ENCODE measurements around the gene MYH10. TPM values are rescaled to one million over a fixed set of nuclear protein-coding genes. Genes with fewer than 3 reads are reported as not detected.

The MYH10 gene
- total RNA-seq, 1 experiment from 2014 or later, result 74.0 TPM

GRCh38 chr17:8674344-8675305, 44.1 kb upstream of the MYH10 start:
- Histone ChIP-seq H3K4me1 (no peaks in the 10 kb centered on the region), H3K36me3 (ENCODE audit: control insufficient read depth, insufficient read depth, low read length) (no peaks in the 10 kb centered on the region), H3K27me3 (replicated peaks; ENCODE audit: control insufficient read depth, insufficient read depth, low read length) (no peaks in the 10 kb centered on the region), H3K4me3 (ENCODE audit: low read depth, low read length) (no peak overlapping the region), H3K9me3 (no peaks in the 10 kb centered on the region)
- Mint-ChIP-seq H3K9me3 (ENCODE audit: unreplicated experiment) (no peaks in the 10 kb centered on the region), H3K27me3 (ENCODE audit: insufficient read depth, unreplicated experiment) (no peaks in the 10 kb centered on the region), H3K4me1 (ENCODE audit: low read depth, unreplicated experiment) (peaks cover 6% of the 10 kb centered on the region), H3K27ac (ENCODE audit: unreplicated experiment) (no peak overlapping the region), H3K4me3 (ENCODE audit: unreplicated experiment) (no peak overlapping the region), H3K36me3 (ENCODE audit: insufficient read depth, unreplicated experiment) (no peaks in the 10 kb centered on the region)
- ChIA-PET POLR2A (no interaction called here), CTCF (no interaction called here)
- TF ChIP-seq CTCF (IDR thresholded peaks at IDR 0.05; ENCODE audit: insufficient read depth in 1 of 2, low read depth in 1 of 2, low read length in 1 of 2, severe bottlenecking in 1 of 2, unreplicated experiment in 1 of 2), result no peak
- no TSS peak for BruUV-seq (replicated peaks)
- DNase-seq, result no peak
- intact Hi-C loops (cut with micrococcal nuclease; ENCODE audit: unreplicated experiment), result loop anchor here (2.0 kb wide), 1 partner anchor 50 kb away; no protein-coding TSS in a partner anchor

- H3K9me3 ChIP-seq, result no peaks in the 10 kb centered on the region
- no TSS peak for BruUV-seq (replicated peaks)
- TF ChIP-seq CTCF (IDR thresholded peaks at IDR 0.05; ENCODE audit: insufficient read depth in 1 of 2, low read depth in 1 of 2, low read length in 1 of 2, severe bottlenecking in 1 of 2, unreplicated experiment in 1 of 2), result no peak
- H3K36me3 ChIP-seq (ENCODE audit: control insufficient read depth, insufficient read depth, low read length), result no peaks in the 10 kb centered on the region
- H3K27me3 ChIP-seq (replicated peaks; ENCODE audit: control insufficient read depth, insufficient read depth, low read length), result no peaks in the 10 kb centered on the region
- POLR2A ChIA-PET, result no interaction called here
- Mint-ChIP-seq H3K4me3 (ENCODE audit: unreplicated experiment) (no peak overlapping the region), H3K9me3 (ENCODE audit: unreplicated experiment) (no peaks in the 10 kb centered on the region), H3K27me3 (ENCODE audit: insufficient read depth, unreplicated experiment) (no peaks in the 10 kb centered on the region), H3K4me1 (ENCODE audit: low read depth, unreplicated experiment) (peaks cover 6% of the 10 kb centered on the region), H3K27ac (ENCODE audit: unreplicated experiment) (no peak overlapping the region), H3K36me3 (ENCODE audit: insufficient read depth, unreplicated experiment) (no peaks in the 10 kb centered on the region)
- no peaks in the 10 kb centered on the region for H3K4me1 ChIP-seq
- H3K4me3 ChIP-seq (ENCODE audit: low read depth, low read length), result no peak overlapping the region
- no peak for DNase-seq
- CTCF ChIA-PET, result no interaction called here
- intact Hi-C loops (cut with micrococcal nuclease; ENCODE audit: unreplicated experiment), result loop anchor here (2.0 kb wide), 1 partner anchor 51 kb away; no protein-coding TSS in a partner anchor
Measured at GRCh38 chr17:8673612-8674011, 43.1 kb upstream of the MYH10 start.

DNA sequence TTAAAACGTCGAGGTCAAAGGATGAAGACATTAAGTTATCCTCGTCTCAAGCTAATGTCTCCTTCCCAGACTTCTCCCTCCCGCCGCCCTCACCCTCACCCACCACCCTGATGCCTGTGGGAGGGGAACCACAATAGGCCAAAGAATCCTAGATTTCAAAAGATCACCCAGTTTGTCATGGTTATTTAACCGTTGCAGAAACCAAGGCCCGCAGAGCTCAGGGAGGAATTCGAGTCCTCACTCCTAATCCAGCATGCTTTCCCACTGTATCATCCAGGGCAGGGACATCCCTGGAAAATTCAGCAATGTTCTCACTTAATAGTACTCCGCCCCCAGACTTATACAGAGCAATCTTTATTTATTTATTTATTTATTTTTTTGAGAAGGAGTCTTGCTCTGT, 41.8 kb upstream of the MYH10 start:
- BruUV-seq (replicated peaks), result no TSS peak
- Histone ChIP-seq H3K9me3 (no peaks in the 10 kb centered on the region), H3K4me3 (ENCODE audit: low read depth, low read length) (no peak overlapping the region), H3K36me3 (ENCODE audit: control insufficient read depth, insufficient read depth, low read length) (no peaks in the 10 kb centered on the region), H3K27me3 (replicated peaks; ENCODE audit: control insufficient read depth, insufficient read depth, low read length) (no peaks in the 10 kb centered on the region), H3K4me1 (no peaks in the 10 kb centered on the region)
- Mint-ChIP-seq H3K4me3 (ENCODE audit: unreplicated experiment) (no peak overlapping the region), H3K4me1 (ENCODE audit: low read depth, unreplicated experiment) (peaks cover 13% of the 10 kb centered on the region), H3K27ac (ENCODE audit: unreplicated experiment) (no peak overlapping the region), H3K27me3 (ENCODE audit: insufficient read depth, unreplicated experiment) (no peaks in the 10 kb centered on the region), H3K9me3 (ENCODE audit: unreplicated experiment) (no peaks in the 10 kb centered on the region), H3K36me3 (ENCODE audit: insufficient read depth, unreplicated experiment) (no peaks in the 10 kb centered on the region)
- intact Hi-C loops (cut with micrococcal nuclease; ENCODE audit: unreplicated experiment), result no loop called here
- CTCF ChIA-PET, result no interaction called here
- DNase-seq, result no peak
- TF ChIP-seq CTCF (IDR thresholded peaks at IDR 0.05; ENCODE audit: insufficient read depth in 1 of 2, low read depth in 1 of 2, low read length in 1 of 2, severe bottlenecking in 1 of 2, unreplicated experiment in 1 of 2), result no peak
- POLR2A ChIA-PET, result no interaction called here
